ENCODE measurements around the gene FOXD4.
"Not testable (repeated sequence)": the region's sequence is repeated elsewhere in the genome, so short reads cannot be mapped to it uniquely, and the experiment has no call there.

FOXD4 gene

DNA sequence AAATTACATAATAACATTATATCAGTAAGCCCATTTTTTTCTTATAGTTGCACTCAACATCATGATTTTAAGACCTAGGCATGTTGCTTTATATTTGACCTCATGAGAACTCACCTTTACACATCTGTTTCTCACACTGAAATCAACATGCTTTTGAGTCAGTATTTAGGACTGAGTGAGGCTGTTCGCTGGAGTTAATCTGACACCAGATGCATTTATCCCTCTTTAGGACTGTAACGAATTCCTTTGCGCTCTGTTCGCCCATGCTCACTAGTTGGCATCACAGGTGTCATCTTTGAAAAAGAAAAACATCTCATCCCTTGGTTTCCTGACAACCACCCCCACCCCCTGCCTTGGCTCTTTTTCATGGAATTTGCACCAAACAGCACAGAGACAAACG, 24.3 kb downstream of the FOXD4 start:
- not testable (repeated sequence) for DNase-seq (ENCODE audit: low read depth in 3 of 3)

GRCh38 chr9:90851-91250, 27.4 kb downstream of the FOXD4 start:
- DNase-seq (ENCODE audit: low read depth in 3 of 3) = not testable (repeated sequence)

DNA sequence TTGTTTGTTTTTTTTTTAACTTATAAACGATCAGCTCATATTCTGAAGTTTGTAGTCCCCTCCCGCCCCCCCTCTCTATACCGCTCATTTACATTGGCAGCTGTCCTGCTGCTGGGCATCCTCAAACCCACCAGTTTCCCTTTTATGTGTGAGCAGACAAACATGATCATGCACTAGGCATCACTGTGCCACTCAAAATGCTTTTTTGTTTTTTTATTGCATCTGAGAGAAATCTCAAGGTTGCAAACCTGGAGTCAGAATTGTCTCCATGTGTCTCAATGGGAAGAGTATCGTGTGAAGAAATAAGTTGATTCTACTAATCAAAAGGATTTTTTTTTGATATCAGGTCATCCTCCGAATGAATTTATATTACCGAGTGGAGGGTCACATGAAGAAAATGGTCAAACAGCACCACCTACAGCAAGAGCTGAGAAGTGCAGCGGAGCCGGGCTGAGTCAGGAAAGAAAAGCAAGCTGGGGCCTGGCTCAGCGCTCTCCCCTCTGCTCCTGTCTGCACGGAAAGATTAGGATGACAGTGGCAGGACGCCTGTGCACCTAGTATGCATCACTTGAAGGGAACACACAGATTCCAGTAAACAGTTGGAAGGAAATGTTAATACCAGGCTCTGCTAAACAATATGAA, 29.7 kb downstream of the FOXD4 start:
- DNase-seq (ENCODE audit: low read depth in 3 of 3) = not testable (repeated sequence)

- not testable (repeated sequence) for DNase-seq (ENCODE audit: low read depth in 3 of 3)
Measured at GRCh38 chr9:87860-88259, 30.4 kb downstream of the FOXD4 start.

- not testable (repeated sequence) for DNase-seq (ENCODE audit: low read depth in 3 of 3)
Measured at GRCh38 chr9:87105-87504, 31.1 kb downstream of the FOXD4 start.

- not testable (repeated sequence) for DNase-seq (ENCODE audit: low read depth in 3 of 3)
Measured at GRCh38 chr9:86697-87096, 31.5 kb downstream of the FOXD4 start.

DNA sequence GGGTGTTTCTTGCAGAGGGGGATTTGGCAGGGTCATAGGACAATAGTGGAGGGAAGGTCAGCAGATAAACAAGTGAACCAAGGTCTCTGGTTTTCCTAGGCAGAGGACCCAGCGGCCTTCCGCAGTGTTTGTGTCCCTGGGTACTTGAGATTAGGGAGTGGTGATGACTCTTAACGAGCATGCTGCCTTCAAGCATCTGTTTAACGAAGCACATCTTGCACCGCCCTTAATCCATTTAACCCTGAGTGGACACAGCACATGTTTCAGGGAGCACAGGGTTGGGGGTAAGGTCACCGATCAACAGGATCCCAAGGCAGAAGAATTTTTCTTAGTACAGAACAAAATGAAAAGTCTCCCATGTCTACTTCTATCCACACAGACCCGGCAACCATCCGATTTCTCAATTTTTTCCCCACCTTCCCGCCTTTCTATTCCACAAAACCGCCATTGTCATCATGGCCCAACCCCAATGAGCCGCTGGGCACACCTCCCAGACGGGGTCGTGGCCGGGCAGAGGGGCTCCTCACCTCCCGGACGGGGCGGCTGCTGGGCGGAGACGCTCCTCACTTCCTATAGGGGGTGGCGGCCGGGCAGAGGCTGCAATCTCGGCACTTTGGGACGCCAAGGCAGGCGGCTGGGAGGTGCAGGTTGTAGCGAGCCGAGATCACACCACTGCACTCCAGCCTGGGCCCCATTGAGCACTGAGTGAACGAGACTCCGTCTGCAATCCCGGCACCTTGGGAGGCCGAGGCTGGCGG, 35.1 kb downstream of the FOXD4 start:
- DNase-seq (ENCODE audit: low read depth in 3 of 3) = not testable (repeated sequence)

DNA sequence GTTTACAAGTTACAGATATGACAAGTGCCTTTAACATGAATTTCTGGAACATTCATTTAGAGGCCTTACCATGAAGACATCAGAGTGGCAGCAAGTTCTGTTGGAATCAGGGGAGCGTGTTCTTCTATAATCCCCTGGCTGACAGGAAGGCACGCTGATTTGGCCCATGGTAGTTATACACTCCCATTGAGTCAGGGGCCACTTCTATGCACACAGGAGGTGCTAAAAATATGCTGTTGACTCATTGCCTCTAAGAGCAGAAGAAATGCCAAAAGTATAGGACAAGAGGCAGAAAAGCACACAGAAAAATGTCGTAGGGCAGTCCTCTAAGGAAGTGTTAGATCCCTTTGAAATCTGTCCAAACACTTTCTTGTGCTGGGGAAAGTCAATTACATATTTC, 39.9 kb downstream of the FOXD4 start:
- not testable (repeated sequence) for DNase-seq (ENCODE audit: low read depth in 3 of 3)

DNA sequence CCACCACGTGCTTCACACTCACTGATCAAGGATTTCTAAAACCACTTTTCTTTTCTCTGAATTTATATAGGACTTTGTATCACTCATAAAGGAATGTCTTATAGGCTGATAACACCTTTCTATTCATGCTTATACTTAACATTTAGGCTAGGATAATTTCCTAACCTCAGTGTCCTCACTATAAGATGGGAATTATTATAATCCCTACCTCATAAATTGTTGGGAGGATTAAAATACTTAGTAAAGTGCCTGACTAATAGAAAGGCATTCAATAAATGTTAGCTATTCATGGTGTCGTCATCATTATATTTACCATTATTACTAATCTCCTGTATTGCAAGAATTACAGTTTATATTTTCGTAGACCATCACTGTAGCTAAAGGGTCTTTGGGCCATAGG, 41.8 kb downstream of the FOXD4 start:
- not testable (repeated sequence) for DNase-seq (ENCODE audit: low read depth in 3 of 3)

- not testable (repeated sequence) for DNase-seq (ENCODE audit: low read depth in 3 of 3)
Measured at GRCh38 chr9:73900-74525, 44.2 kb downstream of the FOXD4 start.

GRCh38 chr9:73076-73899, 44.9 kb downstream of the FOXD4 start:
- not testable (repeated sequence) for DNase-seq (ENCODE audit: low read depth in 3 of 3)

Data from stimulated activated CD4-positive, alpha-beta T cell treated with anti-CD3 and anti-CD28 coated beads, TNF-alpha, amount 100 ng/mL, for 48 hours (primary cell).